Mesothelial cell of epicardium (in vitro differentiated cells): ENCODE data around the gene SLC24A5. TPM values are rescaled to one million over a fixed set of nuclear protein-coding genes. Genes with fewer than 3 reads are reported as not detected.

Source experiments
- DNase-seq, 2 experiments: peaks; one replicate each; pipeline ENCODE4 v3.0.0; 2021; ENCODE audit warnings: low spot score in 2 of 2; ENCODE audit not compliant: unreplicated experiment in 2 of 2
- H3K27ac Mint-ChIP-seq: 2 replicates; pipeline ENCODE4 v1.8.0; 2021; ENCODE audit warnings: mixed read lengths
- H3K27me3 Mint-ChIP-seq: 2 replicates; pipeline ENCODE4 v1.8.0; 2021; ENCODE audit warnings: low read depth, mixed read lengths
- H3K36me3 Mint-ChIP-seq: 2 replicates; pipeline ENCODE4 v1.8.0; 2021; ENCODE audit warnings: mixed read lengths
- H3K4me1 Mint-ChIP-seq: 2 replicates; pipeline ENCODE4 v1.8.0; 2021; ENCODE audit warnings: mixed read lengths
- H3K4me3 Mint-ChIP-seq: 2 replicates; pipeline ENCODE4 v1.8.0; 2021; ENCODE audit warnings: mild to moderate bottlenecking, moderate library complexity, mixed read lengths
- H3K9me3 Mint-ChIP-seq: 2 replicates; pipeline ENCODE4 v1.8.0; 2021; ENCODE audit warnings: mixed read lengths
- total RNA-seq: library from RNA; stranded (reverse); gene quantifications from 3 replicates; pipeline ENCODE4 v1.2.1, GENCODE V29; 2021
- TF ChIP-seq, protein P1 (sequence below): fragments of 200-600 bp; sonication (generic); IDR thresholded peaks from one replicate; pipeline ENCODE4 v1.5.0; 2021; ENCODE audit warnings: antibody characterized with exemption; ENCODE audit not compliant: unreplicated experiment

Gene SLC24A5
- total RNA-seq, 1 donor from 2014 or later: 0.16 TPM

DNA sequence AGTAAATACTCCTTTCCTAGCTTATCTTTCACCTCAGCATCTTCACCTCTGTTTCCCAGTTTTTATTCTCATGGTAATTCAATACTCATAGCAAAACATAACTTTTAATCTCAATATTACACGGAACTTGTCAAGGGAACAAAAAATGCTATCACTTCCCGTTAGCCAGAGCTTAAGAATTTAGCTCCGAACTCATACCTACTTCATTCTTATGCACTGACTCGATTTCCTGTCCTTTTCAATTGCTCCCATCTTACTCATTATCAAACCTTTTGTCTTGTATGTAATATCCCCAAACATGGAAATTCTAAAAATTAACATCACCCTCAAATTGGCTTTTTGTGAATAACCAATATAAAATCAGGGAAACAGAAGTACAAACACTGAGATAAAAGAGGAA is 29.1 kb downstream of the SLC24A5 start:
- no peak for DNase-seq
- peaks cover 23% of the 10 kb centered on the region for H3K4me1 Mint-ChIP-seq
- no peaks in the 10 kb centered on the region for H3K9me3 Mint-ChIP-seq
- TF ChIP-seq, protein P1, sequence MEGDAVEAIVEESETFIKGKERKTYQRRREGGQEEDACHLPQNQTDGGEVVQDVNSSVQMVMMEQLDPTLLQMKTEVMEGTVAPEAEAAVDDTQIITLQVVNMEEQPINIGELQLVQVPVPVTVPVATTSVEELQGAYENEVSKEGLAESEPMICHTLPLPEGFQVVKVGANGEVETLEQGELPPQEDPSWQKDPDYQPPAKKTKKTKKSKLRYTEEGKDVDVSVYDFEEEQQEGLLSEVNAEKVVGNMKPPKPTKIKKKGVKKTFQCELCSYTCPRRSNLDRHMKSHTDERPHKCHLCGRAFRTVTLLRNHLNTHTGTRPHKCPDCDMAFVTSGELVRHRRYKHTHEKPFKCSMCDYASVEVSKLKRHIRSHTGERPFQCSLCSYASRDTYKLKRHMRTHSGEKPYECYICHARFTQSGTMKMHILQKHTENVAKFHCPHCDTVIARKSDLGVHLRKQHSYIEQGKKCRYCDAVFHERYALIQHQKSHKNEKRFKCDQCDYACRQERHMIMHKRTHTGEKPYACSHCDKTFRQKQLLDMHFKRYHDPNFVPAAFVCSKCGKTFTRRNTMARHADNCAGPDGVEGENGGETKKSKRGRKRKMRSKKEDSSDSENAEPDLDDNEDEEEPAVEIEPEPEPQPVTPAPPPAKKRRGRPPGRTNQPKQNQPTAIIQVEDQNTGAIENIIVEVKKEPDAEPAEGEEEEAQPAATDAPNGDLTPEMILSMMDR: no peak
- no peaks in the 10 kb centered on the region for H3K27me3 Mint-ChIP-seq
- peaks cover 38% of the 10 kb centered on the region for H3K36me3 Mint-ChIP-seq
- no peak overlapping the region for H3K27ac Mint-ChIP-seq
- no peak overlapping the region for H3K4me3 Mint-ChIP-seq

DNA sequence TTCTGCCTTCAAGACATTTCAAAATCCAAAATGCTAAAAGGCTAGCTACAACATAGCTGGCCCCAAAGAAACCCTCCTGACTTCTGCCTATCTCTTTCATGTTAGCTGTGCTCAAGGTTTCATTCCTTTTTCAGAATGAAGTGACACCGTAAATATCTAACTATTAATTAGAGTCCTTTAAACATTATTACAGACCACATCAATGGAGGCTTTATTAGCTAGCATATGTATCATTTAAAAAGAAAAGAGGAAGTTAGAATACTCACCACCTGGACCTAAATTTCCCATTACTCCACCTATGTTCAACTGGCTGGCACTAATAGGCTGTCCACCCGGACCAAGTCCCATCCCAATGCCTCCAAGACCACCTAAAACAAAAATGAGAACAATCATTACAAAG is 32.7 kb downstream of the SLC24A5 start:
- no peaks in the 10 kb centered on the region for H3K27me3 Mint-ChIP-seq
- no peak overlapping the region for H3K27ac Mint-ChIP-seq
- TF ChIP-seq, protein P1: no peak
- no peaks in the 10 kb centered on the region for H3K9me3 Mint-ChIP-seq
- no peak overlapping the region for H3K4me3 Mint-ChIP-seq
- no peak for DNase-seq
- H3K36me3 Mint-ChIP-seq: peaks cover 41% of the 10 kb centered on the region
- no peaks in the 10 kb centered on the region for H3K4me1 Mint-ChIP-seq

DNA sequence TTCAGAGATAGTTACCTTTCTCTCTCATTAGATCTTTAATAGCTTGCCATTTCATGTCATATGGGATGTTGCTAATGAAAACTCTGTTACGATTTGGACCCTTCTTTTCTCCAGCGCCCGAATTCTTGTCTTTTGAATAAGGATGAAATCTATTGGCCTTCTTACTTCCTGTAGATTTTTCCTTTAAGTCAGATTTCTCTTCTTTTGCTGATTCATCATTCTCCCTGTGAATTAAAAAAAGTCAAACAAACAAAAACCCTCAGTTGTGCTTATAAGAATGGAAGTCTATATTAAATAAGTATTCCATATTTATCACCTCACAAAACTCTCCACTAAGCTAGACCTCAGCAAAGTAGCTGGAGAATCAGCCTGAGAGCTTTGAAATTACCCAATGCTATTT is 47.8 kb downstream of the SLC24A5 start:
- no peak for DNase-seq
- TF ChIP-seq, protein P1: no peak
- Mint-ChIP-seq H3K27me3 (no peaks in the 10 kb centered on the region), H3K27ac (no peak overlapping the region), H3K4me3 (no peak overlapping the region), H3K4me1 (no peaks in the 10 kb centered on the region), H3K36me3 (peaks cover 26% of the 10 kb centered on the region), H3K9me3 (peaks cover 26% of the 10 kb centered on the region)

DNA sequence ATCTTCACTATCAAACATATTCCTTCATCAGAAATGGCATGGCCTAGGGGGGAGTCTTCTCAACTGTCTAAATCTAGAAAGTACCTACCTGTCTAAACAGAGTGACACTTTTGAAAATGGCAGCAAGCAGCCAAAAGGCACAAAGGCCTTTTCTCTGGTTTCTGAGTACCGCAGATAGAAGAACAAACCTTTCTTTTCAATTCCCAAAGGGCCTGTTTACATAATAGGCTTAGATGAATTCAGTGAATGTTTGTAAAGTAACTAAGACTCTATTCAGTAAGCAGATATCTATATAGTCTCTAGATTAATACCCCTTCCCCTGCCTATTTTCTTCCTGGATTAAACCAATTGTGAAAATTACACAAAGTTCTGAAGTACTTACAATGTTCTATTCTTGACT is 50.2 kb downstream of the SLC24A5 start:
- TF ChIP-seq, protein P1: no peak
- H3K4me3 Mint-ChIP-seq: no peak overlapping the region
- no peaks in the 10 kb centered on the region for H3K27me3 Mint-ChIP-seq
- DNase-seq: no peak
- H3K4me1 Mint-ChIP-seq: peaks cover 2% of the 10 kb centered on the region
- peaks cover 32% of the 10 kb centered on the region for H3K9me3 Mint-ChIP-seq
- peaks cover 32% of the 10 kb centered on the region for H3K36me3 Mint-ChIP-seq
- no peak overlapping the region for H3K27ac Mint-ChIP-seq

DNA sequence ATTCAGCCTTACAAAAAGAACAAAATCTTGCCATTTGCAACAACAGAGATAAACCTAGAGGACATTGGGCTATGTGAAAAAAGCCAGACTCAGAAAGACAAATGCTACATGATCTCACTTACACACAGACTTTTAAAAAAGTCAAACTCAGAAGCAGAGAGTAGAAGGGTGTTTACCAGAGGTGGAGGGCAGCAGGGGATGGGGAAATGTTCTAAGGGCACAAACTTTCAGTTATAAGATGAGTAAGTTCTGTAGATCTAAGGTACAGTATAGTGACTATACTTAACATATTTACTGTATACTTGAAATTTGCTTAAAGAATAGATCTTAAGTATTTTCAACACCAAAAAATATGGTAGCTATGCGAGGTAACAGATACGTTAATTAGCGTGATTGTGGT is 54.3 kb downstream of the SLC24A5 start:
- Mint-ChIP-seq H3K27ac (no peak overlapping the region), H3K9me3 (peaks cover 32% of the 10 kb centered on the region), H3K27me3 (no peaks in the 10 kb centered on the region), H3K4me1 (peaks cover 18% of the 10 kb centered on the region), H3K36me3 (peaks cover 29% of the 10 kb centered on the region), H3K4me3 (no peak overlapping the region)
- no peak for DNase-seq
- TF ChIP-seq, protein P1: no peak

DNA sequence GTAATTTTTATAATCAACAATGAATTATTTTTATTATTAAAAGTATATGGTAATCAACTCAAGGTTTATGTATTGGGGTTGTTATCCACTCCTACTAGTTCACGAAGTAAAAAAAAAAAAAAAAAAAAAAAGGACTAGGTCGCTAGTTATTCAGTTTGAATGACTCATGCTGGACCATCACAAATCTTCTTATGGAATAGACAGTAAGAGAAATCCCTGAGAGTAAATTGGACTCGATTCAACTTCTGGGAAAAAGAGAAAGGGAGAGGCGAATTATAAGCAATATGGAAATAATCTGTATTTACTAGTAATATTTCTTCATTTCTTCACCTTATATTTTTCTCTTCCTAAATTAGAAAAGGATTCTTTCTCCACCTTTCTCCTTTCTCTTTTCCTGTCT is 55.3 kb downstream of the SLC24A5 start:
- no peak for DNase-seq
- no peaks in the 10 kb centered on the region for H3K27me3 Mint-ChIP-seq
- peaks cover 29% of the 10 kb centered on the region for H3K36me3 Mint-ChIP-seq
- H3K4me1 Mint-ChIP-seq: peaks cover 18% of the 10 kb centered on the region
- H3K27ac Mint-ChIP-seq: peak overlapping the region; percentile 25
- peaks cover 32% of the 10 kb centered on the region for H3K9me3 Mint-ChIP-seq
- H3K4me3 Mint-ChIP-seq: no peak overlapping the region
- TF ChIP-seq, protein P1: no peak
